IMR-90 (cell line): ENCODE results near the gene NEUROG1.

Source experiments
- CHD1 ChIP-seq: IDR thresholded peaks from 2 replicates; pipeline ENCODE4 v1.6.1; 2012; ENCODE audit warnings: low read depth, low read length, improper control_type of control experiment
- CTCF ChIP-seq: conservative IDR thresholded peaks from 2 replicates; pipeline ENCODE4 v1.5.1; 2012; ENCODE audit warnings: mild to moderate bottlenecking, low read depth, low read length, improper control_type of control experiment
- MAFK ChIP-seq: IDR thresholded peaks from 2 replicates; pipeline ENCODE4 v1.6.1; 2012; ENCODE audit warnings: low read depth, low read length, improper control_type of control experiment
- POLR2A ChIP-seq: IDR thresholded peaks from 2 replicates; pipeline ENCODE4 v1.6.1; 2012; ENCODE audit warnings: mild to moderate bottlenecking, low read depth, low read length
- RAD21 ChIP-seq: IDR thresholded peaks from 2 replicates; pipeline ENCODE4 v1.6.1; 2012; ENCODE audit warnings: low read length, improper control_type of control experiment
- SMC3 ChIP-seq: fragments of 150-350 bp; IDR thresholded peaks from 2 replicates; pipeline ENCODE4 v1.6.1; 2016; ENCODE audit warnings: low read depth, mild to moderate bottlenecking, antibody characterized with exemption, low read length, moderate library complexity

DNA sequence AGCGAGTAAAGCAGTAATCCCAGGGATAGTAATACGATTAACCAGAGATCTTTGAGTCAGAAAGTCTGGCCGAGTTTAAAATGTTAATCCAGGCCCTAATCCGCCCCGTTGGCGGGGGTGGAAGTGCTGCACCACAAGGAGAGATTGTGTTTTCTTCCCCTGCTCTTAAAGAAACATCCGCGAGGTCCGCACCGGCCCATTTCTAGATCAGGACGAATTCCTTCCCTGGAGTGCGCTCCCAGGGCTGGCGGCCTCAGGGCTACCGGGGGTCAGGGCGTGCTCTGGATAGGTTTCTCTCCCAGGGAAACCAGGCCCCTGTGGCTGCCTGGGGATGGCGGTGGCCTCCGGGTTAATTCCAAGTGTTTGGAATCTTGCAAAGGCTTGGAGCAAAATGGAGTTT, 9.3 kb upstream of the NEUROG1 start:
- TF ChIP-seq MAFK: no peak
- TF ChIP-seq SMC3: no peak
- no peak for TF ChIP-seq POLR2A
- TF ChIP-seq CTCF: no peak
- no peak for TF ChIP-seq RAD21
- TF ChIP-seq CHD1: no peak
